GM18498 (cell line): ENCODE results near the gene NDN.

Experiments used
- ATAC-seq: cut with Tn5 transposase; IDR thresholded peaks from one replicate; pipeline ENCODE4 v1.9.1; 2021; ENCODE audit warnings: mild to moderate bottlenecking, moderate library complexity; ENCODE audit not compliant: unreplicated experiment

The NDN gene

DNA sequence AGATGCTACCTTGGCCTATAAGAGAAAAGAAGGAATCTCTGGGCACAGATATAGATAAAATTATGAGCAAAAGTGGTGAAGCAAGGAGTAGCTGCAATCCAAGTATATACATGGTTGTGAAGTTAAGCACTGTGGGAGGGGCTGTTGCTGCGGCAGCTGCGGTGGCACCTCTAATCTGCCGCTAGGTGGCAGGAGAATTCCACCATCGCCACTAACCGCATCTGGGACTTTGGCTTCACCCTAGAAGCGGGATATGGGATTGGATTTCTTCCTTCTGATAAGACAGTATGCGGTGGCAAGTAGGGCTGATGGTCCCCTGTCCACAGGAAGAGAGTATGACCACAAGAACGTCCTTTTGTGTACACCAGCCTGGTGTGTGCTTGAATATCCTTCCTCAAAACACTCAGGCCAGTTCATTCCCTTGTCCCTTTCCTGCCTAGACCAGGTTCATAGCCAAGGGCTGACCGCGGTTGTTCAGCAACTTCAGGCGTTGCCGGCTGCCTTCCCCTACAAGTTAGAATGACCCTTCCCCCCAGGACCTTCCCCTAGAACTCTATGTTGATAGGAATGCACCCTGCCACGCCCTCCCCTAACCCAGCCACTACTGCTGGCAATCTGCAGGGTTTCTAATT is 44.6 kb downstream of the NDN start:
- no peak for ATAC-seq
